ENCODE results near the gene CAMTA1.

- TF ChIP-seq EZH2 (IDR thresholded peaks at IDR 0.05; ENCODE audit: low read length) (no peak), CTCF (optimal IDR thresholded peaks at IDR 0.05 in 1 of 3, IDR thresholded peaks at IDR 0.05 in 1 of 3, conservative IDR thresholded peaks at IDR 0.05 in 1 of 3; ENCODE audit: extremely low read depth in 1 of 3, insufficient read depth in 2 of 3, low read length in 3 of 3) (no peak)
These were observed at the start of gene CAMTA1 for GRCh38 chr1:6785318-6785727.

Measured in keratinocyte (primary cell).